ENCODE measurements around the gene HNRNPDL. TPM values are rescaled to one million over a fixed set of nuclear protein-coding genes. Genes with fewer than 3 reads are reported as not detected.

The HNRNPDL gene
- total and polyA plus RNA-seq, 2 experiments from 2014 or later = 243 to 354 TPM

DNA sequence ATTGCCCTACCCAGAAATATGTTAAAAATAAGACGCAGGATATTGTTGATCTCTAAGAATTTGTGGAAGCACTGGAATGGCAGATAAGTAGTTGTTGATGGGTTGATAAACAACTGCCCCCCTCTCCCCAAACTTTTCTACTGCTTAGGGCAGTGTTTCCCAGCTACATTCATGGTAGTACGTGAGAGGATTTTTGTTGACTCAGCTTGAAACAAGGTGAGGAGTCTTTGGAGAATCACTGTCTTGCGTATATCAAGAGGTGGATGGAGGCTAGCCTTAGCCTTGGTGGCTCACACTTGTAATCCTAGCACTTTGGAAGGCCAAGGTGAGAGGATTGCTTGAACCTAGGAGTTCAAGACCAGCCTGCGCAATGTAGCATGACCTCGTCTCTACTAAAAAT lies 5.9 kb upstream of the HNRNPDL start:
- Histone ChIP-seq H3K4me1 (ENCODE audit: insufficient read depth) (peaks cover 32% of the 10 kb centered on the region), H3K9me2 (ENCODE audit: insufficient read depth) (no peaks in the 10 kb centered on the region), H4K20me1 (replicated peaks; ENCODE audit: insufficient read depth) (peaks cover 94% of the 10 kb centered on the region), H3K27me3 (ENCODE audit: insufficient read depth) (no peaks in the 10 kb centered on the region), H2AFZ (no peak overlapping the region), H3K79me2 (replicated peaks; ENCODE audit: insufficient read depth) (peaks cover 100% of the 10 kb centered on the region), H3K4me3 (no peak overlapping the region), H3K36me3 (ENCODE audit: insufficient read depth) (peaks cover 16% of the 10 kb centered on the region; the same call in 1 of the 2 replicates), H3F3A (replicated peaks; ENCODE audit: low read depth) (0 out of 2 replicates have a peak, but pooled peaks cover 3% of the 10 kb centered on the region), H3K4me2 (no peak overlapping the region), H3K27ac (ENCODE audit: low read depth) (no peak overlapping the region)
- H3K9me3 Mint-ChIP-seq = no peaks in the 10 kb centered on the region
- ATAC-seq = no peak
- H3K27ac Mint-ChIP-seq = no peak overlapping the region
- TF ChIP-seq EZH2 (IDR thresholded peaks at IDR 0.05; ENCODE audit: low read depth, unreplicated experiment) = no peak
- TF ChIP-seq, protein P1, sequence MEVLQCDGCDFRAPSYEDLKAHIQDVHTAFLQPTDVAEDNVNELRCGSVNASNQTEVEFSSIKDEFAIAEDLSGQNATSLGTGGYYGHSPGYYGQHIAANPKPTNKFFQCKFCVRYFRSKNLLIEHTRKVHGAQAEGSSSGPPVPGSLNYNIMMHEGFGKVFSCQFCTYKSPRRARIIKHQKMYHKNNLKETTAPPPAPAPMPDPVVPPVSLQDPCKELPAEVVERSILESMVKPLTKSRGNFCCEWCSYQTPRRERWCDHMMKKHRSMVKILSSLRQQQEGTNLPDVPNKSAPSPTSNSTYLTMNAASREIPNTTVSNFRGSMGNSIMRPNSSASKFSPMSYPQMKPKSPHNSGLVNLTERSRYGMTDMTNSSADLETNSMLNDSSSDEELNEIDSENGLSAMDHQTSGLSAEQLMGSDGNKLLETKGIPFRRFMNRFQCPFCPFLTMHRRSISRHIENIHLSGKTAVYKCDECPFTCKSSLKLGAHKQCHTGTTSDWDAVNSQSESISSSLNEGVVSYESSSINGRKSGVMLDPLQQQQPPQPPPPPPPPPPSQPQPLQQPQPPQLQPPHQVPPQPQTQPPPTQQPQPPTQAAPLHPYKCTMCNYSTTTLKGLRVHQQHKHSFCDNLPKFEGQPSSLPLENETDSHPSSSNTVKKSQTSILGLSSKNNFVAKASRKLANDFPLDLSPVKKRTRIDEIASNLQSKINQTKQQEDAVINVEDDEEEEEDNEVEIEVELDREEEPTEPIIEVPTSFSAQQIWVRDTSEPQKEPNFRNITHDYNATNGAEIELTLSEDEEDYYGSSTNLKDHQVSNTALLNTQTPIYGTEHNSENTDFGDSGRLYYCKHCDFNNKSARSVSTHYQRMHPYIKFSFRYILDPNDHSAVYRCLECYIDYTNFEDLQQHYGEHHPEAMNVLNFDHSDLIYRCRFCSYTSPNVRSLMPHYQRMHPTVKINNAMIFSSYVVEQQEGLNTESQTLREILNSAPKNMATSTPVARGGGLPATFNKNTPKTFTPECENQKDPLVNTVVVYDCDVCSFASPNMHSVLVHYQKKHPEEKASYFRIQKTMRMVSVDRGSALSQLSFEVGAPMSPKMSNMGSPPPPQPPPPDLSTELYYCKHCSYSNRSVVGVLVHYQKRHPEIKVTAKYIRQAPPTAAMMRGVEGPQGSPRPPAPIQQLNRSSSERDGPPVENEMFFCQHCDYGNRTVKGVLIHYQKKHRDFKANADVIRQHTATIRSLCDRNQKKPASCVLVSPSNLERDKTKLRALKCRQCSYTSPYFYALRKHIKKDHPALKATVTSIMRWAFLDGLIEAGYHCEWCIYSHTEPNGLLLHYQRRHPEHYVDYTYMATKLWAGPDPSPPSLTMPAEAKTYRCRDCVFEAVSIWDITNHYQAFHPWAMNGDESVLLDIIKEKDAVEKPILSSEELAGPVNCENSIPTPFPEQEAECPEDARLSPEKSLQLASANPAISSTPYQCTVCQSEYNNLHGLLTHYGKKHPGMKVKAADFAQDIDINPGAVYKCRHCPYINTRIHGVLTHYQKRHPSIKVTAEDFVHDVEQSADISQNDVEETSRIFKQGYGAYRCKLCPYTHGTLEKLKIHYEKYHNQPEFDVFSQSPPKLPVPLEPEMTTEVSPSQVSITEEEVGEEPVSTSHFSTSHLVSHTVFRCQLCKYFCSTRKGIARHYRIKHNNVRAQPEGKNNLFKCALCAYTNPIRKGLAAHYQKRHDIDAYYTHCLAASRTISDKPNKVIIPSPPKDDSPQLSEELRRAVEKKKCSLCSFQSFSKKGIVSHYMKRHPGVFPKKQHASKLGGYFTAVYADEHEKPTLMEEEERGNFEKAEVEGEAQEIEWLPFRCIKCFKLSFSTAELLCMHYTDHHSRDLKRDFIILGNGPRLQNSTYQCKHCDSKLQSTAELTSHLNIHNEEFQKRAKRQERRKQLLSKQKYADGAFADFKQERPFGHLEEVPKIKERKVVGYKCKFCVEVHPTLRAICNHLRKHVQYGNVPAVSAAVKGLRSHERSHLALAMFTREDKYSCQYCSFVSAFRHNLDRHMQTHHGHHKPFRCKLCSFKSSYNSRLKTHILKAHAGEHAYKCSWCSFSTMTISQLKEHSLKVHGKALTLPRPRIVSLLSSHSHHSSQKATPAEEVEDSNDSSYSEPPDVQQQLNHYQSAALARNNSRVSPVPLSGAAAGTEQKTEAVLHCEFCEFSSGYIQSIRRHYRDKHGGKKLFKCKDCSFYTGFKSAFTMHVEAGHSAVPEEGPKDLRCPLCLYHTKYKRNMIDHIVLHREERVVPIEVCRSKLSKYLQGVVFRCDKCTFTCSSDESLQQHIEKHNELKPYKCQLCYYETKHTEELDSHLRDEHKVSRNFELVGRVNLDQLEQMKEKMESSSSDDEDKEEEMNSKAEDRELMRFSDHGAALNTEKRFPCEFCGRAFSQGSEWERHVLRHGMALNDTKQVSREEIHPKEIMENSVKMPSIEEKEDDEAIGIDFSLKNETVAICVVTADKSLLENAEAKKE (CRISPR knock-in tag; IDR thresholded peaks at IDR 0.05) = no peak
- H3K4me1 Mint-ChIP-seq = peaks cover 38% of the 10 kb centered on the region
- no peak for DNase-seq (ENCODE audit: low spot score)
- peaks cover 3% of the 10 kb centered on the region for H3K27me3 Mint-ChIP-seq (ENCODE audit: insufficient read depth, low read depth, poor library complexity)
- no peak overlapping the region for H3K4me3 Mint-ChIP-seq
- peaks cover 51% of the 10 kb centered on the region for H3K36me3 Mint-ChIP-seq (ENCODE audit: low read depth)

DNA sequence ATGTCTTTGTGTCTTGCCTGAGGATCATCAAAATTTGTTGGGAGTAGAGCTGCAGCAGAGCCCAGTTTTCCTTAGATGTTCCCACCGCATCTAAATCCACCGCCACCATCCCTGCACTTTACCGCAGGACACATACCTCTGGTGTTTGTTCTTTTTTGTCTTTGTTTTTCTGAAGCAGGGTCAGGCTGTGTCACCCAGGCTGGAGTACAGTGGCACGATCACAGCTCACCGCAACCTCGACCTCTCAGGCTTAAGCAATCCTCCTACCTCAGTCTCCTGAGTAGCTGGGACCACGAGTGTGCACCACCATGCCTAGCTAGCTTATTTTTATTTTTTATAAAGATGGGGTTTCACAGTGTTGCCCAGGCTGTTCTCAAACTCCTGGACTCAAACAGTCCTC lies 4.7 kb upstream of the HNRNPDL start:
- ATAC-seq (no peak), DNase-seq (ENCODE audit: low spot score) (no peak)
- peaks cover 96% of the 10 kb centered on the region for H3K79me2 ChIP-seq (replicated peaks; ENCODE audit: insufficient read depth)
- no peak overlapping the region for H3K4me3 ChIP-seq
- H3K27ac ChIP-seq (ENCODE audit: low read depth) = no peak overlapping the region
- Mint-ChIP-seq H3K27me3 (ENCODE audit: insufficient read depth, low read depth, poor library complexity) (peaks cover 9% of the 10 kb centered on the region), H3K4me3 (0 out of 3 replicates have a peak overlapping the region, but pooled peaks have one; percentile 17), H3K27ac (no peak overlapping the region), H3K36me3 (ENCODE audit: low read depth) (peaks cover 48% of the 10 kb centered on the region), H3K4me1 (peaks cover 33% of the 10 kb centered on the region), H3K9me3 (no peaks in the 10 kb centered on the region)
- no peaks in the 10 kb centered on the region for H3K27me3 ChIP-seq (ENCODE audit: insufficient read depth)
- H3K36me3 ChIP-seq (ENCODE audit: insufficient read depth) = peaks cover 16% of the 10 kb centered on the region; the same call in 1 of the 2 replicates
- no peak overlapping the region for H2AFZ ChIP-seq
- H4K20me1 ChIP-seq (replicated peaks; ENCODE audit: insufficient read depth) = peaks cover 86% of the 10 kb centered on the region
- H3F3A ChIP-seq (replicated peaks; ENCODE audit: low read depth) = 0 out of 2 replicates have a peak, but pooled peaks cover 7% of the 10 kb centered on the region
- no peak overlapping the region for H3K4me2 ChIP-seq
- peaks cover 32% of the 10 kb centered on the region for H3K4me1 ChIP-seq (ENCODE audit: insufficient read depth)
- no peaks in the 10 kb centered on the region for H3K9me2 ChIP-seq (ENCODE audit: insufficient read depth)
- TF ChIP-seq, protein P2, sequence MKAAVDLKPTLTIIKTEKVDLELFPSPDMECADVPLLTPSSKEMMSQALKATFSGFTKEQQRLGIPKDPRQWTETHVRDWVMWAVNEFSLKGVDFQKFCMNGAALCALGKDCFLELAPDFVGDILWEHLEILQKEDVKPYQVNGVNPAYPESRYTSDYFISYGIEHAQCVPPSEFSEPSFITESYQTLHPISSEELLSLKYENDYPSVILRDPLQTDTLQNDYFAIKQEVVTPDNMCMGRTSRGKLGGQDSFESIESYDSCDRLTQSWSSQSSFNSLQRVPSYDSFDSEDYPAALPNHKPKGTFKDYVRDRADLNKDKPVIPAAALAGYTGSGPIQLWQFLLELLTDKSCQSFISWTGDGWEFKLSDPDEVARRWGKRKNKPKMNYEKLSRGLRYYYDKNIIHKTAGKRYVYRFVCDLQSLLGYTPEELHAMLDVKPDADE (IDR thresholded peaks at IDR 0.05) = no peak
- TF ChIP-seq, protein P3, sequence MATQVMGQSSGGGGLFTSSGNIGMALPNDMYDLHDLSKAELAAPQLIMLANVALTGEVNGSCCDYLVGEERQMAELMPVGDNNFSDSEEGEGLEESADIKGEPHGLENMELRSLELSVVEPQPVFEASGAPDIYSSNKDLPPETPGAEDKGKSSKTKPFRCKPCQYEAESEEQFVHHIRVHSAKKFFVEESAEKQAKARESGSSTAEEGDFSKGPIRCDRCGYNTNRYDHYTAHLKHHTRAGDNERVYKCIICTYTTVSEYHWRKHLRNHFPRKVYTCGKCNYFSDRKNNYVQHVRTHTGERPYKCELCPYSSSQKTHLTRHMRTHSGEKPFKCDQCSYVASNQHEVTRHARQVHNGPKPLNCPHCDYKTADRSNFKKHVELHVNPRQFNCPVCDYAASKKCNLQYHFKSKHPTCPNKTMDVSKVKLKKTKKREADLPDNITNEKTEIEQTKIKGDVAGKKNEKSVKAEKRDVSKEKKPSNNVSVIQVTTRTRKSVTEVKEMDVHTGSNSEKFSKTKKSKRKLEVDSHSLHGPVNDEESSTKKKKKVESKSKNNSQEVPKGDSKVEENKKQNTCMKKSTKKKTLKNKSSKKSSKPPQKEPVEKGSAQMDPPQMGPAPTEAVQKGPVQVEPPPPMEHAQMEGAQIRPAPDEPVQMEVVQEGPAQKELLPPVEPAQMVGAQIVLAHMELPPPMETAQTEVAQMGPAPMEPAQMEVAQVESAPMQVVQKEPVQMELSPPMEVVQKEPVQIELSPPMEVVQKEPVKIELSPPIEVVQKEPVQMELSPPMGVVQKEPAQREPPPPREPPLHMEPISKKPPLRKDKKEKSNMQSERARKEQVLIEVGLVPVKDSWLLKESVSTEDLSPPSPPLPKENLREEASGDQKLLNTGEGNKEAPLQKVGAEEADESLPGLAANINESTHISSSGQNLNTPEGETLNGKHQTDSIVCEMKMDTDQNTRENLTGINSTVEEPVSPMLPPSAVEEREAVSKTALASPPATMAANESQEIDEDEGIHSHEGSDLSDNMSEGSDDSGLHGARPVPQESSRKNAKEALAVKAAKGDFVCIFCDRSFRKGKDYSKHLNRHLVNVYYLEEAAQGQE (IDR thresholded peaks at IDR 0.05; ENCODE audit: unreplicated experiment) = no peak
- TF ChIP-seq NANOG (IDR thresholded peaks at IDR 0.05; ENCODE audit: borderline replicate concordance) (no peak), EZH2 (IDR thresholded peaks at IDR 0.05; ENCODE audit: low read depth, unreplicated experiment) (no peak), ZNF114 (CRISPR knock-in tag; IDR thresholded peaks at IDR 0.05) (no peak), EZH2phosphoT487 (IDR thresholded peaks at IDR 0.05; ENCODE audit: unreplicated experiment) (no peak), JUNB (IDR thresholded peaks at IDR 0.05; ENCODE audit: unreplicated experiment) (no peak)
- TF ChIP-seq, protein P4, sequence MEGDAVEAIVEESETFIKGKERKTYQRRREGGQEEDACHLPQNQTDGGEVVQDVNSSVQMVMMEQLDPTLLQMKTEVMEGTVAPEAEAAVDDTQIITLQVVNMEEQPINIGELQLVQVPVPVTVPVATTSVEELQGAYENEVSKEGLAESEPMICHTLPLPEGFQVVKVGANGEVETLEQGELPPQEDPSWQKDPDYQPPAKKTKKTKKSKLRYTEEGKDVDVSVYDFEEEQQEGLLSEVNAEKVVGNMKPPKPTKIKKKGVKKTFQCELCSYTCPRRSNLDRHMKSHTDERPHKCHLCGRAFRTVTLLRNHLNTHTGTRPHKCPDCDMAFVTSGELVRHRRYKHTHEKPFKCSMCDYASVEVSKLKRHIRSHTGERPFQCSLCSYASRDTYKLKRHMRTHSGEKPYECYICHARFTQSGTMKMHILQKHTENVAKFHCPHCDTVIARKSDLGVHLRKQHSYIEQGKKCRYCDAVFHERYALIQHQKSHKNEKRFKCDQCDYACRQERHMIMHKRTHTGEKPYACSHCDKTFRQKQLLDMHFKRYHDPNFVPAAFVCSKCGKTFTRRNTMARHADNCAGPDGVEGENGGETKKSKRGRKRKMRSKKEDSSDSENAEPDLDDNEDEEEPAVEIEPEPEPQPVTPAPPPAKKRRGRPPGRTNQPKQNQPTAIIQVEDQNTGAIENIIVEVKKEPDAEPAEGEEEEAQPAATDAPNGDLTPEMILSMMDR (conservative IDR thresholded peaks at IDR 0.05; ENCODE audit: low read depth in 2 of 2) = no peak

All from GM23338 (cell line).